HG03571 (cell line): ENCODE measurements around the gene CTDSP2.
"Not testable (repeated sequence)": the region's sequence is repeated elsewhere in the genome, so short reads cannot be mapped to it uniquely, and the experiment has no call there.

Source experiments
- ATAC-seq: cut with Tn5 transposase; IDR thresholded peaks from one replicate; pipeline ENCODE4 v1.9.1; 2021; ENCODE audit not compliant: unreplicated experiment

The CTDSP2 gene

DNA sequence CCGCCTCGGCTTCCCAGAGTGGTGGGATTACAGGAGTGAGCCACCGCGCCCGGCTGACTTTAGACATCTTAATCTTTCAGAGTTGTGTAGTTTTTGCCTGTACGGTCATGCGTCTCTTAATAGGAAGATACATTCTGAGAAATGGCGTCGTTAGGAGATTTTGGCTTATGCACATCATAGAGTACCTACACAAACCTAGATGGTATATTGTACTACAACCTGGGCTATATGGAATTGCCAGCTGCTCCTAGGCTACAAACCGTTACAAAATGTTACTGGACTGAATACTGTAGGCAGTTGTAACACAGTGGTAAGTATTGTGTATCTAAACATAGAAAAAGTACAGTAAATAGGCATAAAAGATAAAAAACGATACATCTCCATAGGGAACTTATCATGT, 62.7 kb downstream of the CTDSP2 start:
- ATAC-seq, result no peak

GRCh38 chr12:57783466-57783801, 63.1 kb downstream of the CTDSP2 start:
- ATAC-seq, result no peak

- peak; percentile 93 for ATAC-seq
Measured at GRCh38 chr12:57782608-57783465, 63.7 kb downstream of the CTDSP2 start, which contains the start of gene TSFM. TSS of gene TSFM (plus strand) at chr12:57782787. CDS start at chr12:57782802, 15 bp downstream.

DNA sequence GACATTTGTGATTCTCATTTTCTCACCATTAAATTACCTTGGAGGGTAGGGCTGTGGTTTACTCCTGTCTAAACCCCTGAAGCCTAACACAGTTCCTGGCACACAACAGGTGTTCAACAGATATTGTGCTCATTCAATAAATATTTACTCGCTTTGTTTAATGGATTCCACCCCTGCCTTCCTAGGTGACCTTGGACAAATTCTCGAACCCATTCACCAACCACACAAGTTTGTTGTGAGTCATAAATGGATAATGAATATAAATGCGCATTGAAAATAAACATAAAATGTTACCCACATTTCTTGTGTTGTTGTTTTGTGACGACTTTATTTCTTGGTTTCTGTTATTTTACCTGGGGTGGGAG, 64.3 kb downstream of the CTDSP2 start:
- ATAC-seq, result no peak

DNA sequence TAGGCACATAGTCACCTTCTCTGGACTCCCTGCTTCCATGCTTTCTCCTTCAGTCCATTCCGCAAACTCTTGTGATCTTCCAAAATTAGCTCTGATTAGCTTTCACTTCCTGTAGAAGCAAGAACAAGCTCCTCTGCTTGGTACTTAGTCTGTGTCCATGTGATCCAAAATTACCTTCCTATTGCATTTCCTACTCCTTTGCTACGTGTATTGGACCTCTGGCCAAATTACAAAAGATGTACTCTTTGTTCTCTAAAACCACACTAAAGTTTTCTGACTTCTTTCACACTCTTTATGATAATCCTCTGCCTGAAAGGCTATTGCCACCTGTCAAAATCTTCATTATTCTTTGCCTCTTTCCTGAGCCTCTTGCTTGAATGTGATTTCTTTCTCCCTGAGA, 64.7 kb downstream of the CTDSP2 start:
- ATAC-seq, result no peak

- no peak for ATAC-seq
Measured at GRCh38 chr12:57781244-57781643, 65.3 kb downstream of the CTDSP2 start.

- ATAC-seq, result no peak
Measured at GRCh38 chr12:57780284-57780897, 66.1 kb downstream of the CTDSP2 start.

DNA sequence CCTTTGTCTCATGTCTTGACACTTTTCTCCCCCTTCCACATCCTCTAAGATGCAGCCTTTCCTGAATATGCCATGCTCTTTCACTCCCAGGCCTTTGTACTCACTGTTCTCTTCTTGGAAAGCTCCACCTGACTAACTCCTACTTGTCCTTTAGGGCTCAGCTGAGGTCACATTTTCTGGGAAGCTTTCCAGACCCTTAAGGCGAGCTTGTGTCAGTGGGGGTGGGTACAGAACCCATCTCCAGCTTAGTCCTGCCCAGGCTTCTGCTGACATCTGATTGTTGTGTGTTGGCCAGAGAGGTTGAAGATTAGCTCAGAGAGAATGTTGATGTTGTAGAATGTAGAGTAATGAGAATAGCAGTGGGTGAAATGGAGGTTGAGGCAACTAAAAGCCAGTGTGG, 66.8 kb downstream of the CTDSP2 start:
- ATAC-seq, result no peak

GRCh38 chr12:57777911-57778310, 68.6 kb downstream of the CTDSP2 start:
- ATAC-seq, result no peak

DNA sequence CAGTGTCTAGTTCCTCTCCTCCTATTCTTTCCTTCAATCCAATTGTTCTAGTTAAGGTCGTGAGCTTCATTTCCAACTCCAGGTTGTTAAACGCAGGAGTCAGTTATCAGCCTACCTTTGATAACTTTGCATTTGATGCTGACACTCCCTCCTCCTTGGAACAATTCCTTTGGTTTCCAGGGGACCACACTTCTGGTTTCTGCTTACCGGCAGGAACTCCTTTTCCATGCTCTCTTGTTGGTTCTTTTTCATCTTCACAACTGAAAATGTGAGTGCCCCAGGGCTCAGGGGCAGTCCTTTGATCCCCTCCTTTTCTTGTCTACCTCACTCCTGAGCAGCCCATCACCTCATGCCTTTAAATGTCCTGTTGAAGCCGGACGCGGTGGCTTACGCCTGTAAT, 69.2 kb downstream of the CTDSP2 start:
- ATAC-seq, result no peak

GRCh38 chr12:57776247-57776587, 70.3 kb downstream of the CTDSP2 start:
- no peak for ATAC-seq

DNA sequence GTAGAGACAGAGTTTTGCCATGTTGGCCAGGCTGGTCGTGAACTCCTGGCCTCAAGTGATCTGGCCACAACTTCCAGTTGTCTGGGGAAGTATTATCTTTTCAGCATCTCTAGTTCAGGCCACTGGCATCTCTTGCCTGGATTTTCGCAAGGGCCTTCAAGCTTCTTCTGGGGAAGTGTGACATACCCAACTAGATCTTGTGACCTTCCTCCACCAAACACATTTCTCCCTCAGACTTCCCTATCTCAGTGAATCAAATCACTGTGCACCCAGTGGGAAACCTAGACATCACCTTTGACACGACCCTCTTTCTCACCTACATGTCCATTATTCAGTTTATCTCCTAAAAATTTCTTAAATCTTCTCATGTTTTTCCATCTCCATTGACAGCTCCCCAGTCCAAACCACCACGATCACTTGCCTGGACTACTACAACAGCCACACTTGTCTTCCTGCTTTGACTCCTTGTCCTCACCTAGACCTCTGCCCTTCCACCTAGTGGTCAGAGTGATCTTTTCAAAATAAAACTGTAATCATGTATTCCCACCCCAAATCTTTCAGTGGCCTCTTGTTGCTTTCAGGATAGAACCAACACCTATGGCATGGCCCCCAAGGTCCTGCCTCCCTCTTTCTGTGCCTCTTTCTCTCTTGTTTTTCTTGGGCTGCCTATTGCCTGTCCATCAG, 70.8 kb downstream of the CTDSP2 start:
- no peak for ATAC-seq

DNA sequence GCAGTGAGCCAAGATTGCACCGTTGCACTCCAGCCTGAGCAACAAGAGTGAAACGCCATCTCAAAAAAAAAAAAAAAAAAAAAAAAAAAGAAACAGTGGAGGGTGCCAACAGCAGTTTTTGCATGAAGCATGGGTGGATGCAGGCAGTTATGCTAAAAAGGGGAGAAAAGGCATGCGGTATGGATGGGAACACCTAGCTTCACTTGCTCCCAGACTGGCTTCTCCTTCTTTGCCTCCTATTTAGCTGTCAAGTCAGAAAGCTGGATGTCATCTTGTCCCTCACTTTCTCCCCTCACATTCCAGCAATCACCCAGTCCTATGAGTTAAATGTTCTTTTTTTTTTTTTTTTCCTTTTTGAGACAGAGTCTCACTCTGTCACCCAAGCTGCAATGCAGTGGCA, 71.5 kb downstream of the CTDSP2 start:
- no peak for ATAC-seq

DNA sequence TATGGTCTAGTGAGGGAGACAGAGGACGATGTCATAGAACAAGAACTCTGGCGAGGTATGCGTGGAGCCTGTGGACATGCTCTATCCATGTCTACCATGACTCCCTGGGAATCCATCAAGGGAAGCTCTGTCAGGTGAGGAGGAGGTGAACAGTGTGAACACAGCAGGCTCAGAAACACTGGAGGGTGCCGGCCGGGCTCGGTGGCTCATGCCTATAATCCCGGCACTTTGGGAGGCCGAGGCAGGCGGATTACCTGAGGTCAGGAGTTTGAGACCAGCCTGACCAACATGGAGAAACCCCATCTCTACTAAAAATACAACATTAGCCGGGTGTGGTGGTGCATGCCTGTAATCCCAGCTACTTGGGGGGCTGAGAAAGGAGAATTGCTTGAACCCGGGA, 71.9 kb downstream of the CTDSP2 start:
- ATAC-seq, result not testable (repeated sequence)

GRCh38 chr12:57772429-57773322, 73.9 kb downstream of the CTDSP2 start, which contains the start of gene EEF1AKMT3:
TSS of gene EEF1AKMT3 (plus strand) at chr12:57772614. CDS start at chr12:57772725, 111 bp downstream.
- peak; percentile 33 for ATAC-seq

GRCh38 chr12:57771873-57772428, 74.6 kb downstream of the CTDSP2 start, which contains the start of gene METTL1:
TSS of gene METTL1 (minus strand) at chr12:57772105. CDS start at chr12:57772083, 22 bp downstream.
- peak; percentile 79 for ATAC-seq

GRCh38 chr12:57771236-57771872, 75.2 kb downstream of the CTDSP2 start:
- ATAC-seq, result peak; percentile 68

GRCh38 chr12:57770734-57771133, 75.8 kb downstream of the CTDSP2 start:
- no peak for ATAC-seq
